Dedifferentiated amniotic fluid mesenchymal stem cell (primary cell): ENCODE results near the gene MTCL3.
A peak's percentile ranks its signal among the peaks of the same experiment; 100 is the strongest.

ENCODE experiments used
- DNase-seq: peaks from one replicate; pipeline ENCODE4 v3.0.0-alpha.2; 2016; ENCODE audit errors: extremely low spot score

The MTCL3 gene

GRCh38 chr6:127468936-127469335 lies 50.2 kb downstream of the MTCL3 start:
- no peak for DNase-seq

DNA sequence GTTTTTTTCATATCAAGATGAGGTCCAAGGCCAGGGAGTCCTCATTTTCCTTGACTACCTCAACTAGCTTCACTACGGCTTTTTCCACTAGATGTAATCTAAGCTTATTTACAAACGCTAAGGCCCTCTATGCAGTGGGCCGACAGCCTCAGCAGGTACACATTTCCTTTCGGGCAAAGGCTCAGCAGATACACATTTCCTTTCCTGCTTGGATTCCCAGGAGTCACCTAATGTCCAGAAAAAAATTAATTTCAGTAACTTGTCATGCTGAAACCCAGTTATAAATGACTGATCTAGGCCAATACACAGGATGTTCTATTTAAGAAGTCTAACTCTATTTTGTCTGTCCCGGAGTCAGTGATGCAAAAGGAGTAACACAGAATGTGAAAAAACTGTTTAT lies 52.7 kb downstream of the MTCL3 start:
- DNase-seq = no peak

DNA sequence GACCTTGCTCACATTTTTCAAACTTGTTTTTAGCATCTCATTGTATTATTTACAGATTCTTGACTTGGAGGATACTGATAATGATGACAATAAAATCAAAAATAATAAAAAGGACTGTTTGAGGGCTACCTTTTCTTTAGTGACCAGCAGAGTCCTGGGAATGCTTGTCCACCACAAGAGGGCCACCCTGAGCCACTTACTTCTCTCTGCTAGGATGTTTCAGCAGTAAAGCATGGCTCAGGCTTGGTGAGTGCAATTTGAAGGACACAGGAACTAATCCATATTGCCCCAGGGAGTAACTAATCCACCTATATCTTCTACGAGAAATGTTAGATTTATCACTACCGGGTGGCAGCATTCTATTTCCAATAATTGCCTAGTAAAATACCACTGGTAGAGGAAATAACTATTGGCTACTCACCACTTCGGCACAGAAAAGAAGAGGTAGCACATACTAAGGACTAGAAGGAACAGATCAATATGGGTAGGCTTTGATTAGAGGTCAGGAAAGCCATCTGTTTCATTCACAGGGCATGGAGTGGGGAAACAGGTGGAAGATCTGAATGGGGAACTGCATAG lies 54.2 kb downstream of the MTCL3 start:
- peak; percentile 81 for DNase-seq

DNA sequence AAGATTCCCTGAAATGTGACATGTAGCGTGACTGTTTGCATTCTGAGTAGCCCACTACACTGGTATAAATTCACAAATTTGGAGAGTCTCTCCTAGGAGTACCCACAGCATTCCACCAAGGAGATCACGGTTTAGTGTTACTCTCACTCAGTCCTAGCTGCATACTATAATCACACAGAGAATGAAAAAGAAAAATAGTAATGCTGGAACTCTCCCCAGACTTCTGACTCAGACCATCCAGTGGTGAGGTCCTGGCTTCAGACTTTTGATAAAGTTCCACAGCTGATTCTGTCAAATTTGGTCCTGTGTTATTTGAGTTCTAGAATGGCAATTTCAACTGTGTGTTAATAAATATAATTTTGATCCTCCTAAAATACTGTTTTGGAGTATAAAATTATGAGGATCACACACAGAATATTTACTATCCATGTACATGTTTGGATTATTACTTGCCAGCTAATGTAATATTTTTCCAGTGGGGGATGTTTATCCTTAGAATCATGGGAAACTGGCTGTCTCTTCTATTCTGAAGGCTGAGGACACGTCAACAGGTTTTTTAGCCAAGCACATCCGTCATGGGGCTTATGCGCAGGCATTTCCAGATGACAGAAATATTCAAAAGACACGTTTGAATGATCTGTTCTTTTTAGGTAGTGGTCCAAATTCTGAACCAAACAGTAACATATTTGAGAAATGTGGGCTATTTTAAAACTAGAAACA lies 54.8 kb downstream of the MTCL3 start:
- DNase-seq = peak; percentile 91

GRCh38 chr6:127463056-127463455 lies 56.1 kb downstream of the MTCL3 start:
- no peak for DNase-seq

DNA sequence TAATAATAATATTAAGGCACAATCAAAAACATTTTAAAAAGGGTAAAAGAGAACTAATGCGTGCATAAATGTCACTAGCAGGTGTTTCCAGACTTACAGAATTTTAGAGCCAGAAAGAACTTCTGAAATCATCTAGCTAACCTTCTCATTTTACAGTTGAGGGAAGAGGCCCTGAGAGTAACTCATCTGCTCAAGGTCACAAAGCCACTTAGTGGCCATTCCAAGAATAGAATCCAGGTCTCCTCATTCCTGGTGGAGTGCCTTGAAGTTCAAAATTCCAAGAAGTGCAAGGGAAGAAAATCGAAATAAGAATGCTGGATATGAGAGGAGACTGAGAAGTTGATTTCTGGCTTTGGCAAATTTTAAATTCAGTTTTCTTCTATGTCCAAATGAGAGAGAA lies 56.8 kb downstream of the MTCL3 start:
- no peak for DNase-seq

DNA sequence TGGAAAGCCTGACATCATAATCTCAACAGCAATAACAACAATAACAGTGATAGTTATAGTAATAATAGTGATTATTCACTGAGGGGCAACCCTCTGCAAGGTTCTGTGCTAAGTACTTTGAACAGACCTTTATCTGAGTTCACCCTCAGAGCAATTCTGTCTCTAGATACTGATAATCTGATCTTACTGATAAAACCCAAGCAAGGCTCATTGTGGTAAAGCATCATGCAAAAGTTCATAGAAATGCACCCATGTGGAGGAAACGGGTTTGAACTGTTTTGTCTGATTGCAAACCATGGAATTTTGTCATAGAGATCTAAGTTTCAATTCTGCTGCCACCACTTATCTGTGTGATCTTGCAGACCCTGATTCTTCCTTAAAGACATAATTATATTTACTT lies 58.7 kb downstream of the MTCL3 start:
- no peak for DNase-seq

DNA sequence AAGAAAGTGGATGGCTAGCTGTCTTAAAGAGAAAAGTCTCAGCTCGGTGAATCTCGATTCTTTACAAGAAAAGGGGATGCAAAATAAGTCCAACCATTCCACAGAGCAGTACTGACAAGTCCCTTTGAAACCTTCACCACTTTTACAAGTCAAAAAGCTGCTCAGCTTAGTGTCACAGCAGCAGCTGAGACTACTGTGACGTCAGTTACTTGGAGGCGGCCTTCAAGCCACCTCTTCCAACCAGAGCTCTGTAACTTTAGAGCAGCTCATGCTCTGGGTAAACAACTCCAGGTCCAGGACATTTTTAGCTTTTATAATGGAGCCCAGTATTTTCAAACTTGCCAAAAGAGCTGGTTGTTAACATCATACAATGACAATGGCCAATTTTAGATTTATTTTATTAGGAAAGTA lies 59.9 kb downstream of the MTCL3 start, which contains the start of gene KIAA0408:
TSS of gene KIAA0408 (minus strand) at position 159 of the 411 bp plus-strand sequence. CDS start 5,408 bp downstream, outside the sequence.
- DNase-seq = peak; percentile 31

GRCh38 chr6:127458817-127459216 lies 60.3 kb downstream of the MTCL3 start:
- DNase-seq = peak; percentile 43

GRCh38 chr6:127458222-127458621 lies 60.9 kb downstream of the MTCL3 start:
- DNase-seq = no peak

DNA sequence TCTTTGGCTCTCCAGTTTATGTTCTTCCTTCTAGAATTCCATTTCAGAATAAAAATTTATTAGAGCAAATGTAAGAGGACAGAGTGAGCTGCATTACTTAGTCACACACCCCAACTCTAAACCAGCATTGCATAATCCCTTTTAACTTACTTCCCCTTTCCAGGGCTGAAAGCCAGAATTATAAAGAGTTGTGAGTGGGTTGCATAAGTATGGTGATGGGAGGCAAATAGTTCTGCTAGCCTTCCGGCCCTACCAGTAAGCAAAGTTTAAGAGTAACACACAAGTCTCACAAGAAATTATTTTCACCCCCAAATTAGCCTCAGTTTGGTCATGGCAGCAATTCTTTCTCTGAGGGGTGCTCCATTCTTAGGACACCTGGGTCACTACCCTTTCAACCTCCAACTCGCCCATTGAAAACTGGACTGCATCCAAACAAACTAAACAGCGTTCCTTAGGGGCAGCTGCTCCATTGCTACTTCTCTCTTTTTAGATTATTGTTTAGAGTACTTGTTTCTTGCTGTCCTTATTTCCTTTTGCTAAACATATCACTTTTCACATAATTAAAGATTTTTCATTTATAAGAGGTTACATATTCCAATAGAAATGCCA lies 61.6 kb downstream of the MTCL3 start:
- DNase-seq = peak; percentile 50

GRCh38 chr6:127456465-127456864 lies 62.7 kb downstream of the MTCL3 start:
- no peak for DNase-seq

DNA sequence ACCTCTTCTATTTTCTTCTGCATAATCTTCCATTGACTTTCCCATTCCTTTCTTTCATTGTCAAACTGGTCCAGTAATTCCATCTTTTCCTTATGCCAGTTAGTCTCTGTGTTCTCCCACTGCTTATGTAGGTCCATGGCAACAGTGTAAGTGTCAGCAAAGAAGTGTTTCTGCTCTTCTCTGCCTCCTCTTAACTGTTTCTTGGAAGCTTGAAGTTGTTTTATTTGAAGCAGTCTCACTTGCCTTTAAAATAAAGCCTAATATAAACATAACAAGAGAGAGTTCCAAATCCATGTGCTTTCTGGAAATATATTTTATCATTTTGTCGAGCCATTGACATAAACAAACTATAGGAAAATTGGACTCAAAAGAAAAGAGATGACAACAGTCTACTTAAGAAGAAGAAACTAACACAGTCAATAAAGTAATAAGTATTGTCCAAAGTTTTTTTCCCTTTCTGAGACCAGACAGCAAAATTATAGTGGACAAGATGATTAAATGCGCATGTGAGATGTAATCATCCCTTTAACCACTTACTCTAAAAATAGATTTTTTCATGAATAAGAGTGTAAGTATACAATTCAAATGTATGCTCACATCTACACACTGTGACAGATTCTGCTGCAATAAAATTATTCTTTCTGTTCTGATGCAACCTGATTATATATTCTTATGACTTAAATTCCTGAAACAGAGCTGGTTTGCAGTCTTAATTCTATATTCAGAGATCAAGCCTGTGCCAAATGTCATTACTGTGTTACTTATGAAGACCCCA lies 65.1 kb downstream of the MTCL3 start:
- DNase-seq = no peak

GRCh38 chr6:127452803-127453202 lies 66.3 kb downstream of the MTCL3 start:
- DNase-seq = no peak

DNA sequence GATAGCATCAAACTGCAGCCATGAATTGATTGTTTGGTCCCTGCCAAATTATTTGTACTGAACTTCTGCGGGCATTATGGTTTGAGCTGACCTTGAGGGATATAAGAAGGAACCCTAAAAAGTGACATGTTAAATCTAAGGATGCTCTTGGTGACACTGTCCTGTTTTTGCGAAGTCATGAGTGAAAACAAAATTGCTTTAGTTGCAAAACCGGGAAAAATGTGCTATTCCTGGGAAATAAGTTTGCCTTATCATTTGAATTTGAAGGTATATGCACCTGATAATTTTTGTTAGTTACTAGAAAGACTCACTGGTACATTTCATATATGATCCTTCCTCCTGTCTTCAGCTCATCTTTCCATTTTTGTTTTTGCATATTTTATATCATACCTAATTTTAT lies 67.7 kb downstream of the MTCL3 start:
- no peak for DNase-seq

- no peak for DNase-seq
Observed at GRCh38 chr6:127447780-127448179, 71.4 kb downstream of the MTCL3 start.

DNA sequence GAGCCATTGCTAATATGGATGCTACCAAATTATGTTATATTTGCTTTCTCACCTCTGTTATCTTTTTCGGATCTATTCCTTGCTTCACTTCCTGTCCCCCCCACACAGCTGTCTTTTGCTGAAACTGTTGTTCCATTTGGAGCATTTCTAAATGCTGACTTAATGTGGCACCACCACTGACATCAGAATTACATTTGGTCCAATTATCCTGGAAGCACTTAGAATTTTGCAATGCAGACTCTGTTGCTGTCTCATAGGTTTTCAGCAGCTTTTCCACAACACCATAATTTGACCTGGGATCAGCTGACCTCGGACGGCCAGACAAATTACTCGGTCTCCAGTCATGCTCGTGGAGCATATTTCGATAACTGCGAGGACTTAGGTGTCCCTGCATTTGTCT lies 72.8 kb downstream of the MTCL3 start:
- no peak for DNase-seq

DNA sequence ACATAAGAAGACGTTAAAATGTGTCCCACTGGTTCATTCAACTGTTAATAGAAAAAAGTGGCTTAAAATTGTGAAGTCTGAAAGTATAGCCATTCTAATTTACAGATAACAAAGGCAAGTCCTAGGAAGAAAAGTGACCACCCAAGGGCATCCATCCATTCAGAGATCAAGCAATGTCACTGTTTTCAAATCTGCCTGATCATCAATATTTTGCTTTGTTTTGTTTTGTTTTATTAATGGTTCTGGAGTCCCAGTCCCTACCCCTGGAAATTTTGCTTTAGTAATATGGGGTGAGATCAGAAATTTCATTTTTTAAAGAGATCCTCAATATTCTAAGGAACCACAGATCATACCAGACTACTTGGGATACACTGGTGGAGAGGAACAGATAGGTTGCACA lies 77.3 kb downstream of the MTCL3 start:
- no peak for DNase-seq

- no peak for DNase-seq
Observed at GRCh38 chr6:127439718-127440117, 79.4 kb downstream of the MTCL3 start.

DNA sequence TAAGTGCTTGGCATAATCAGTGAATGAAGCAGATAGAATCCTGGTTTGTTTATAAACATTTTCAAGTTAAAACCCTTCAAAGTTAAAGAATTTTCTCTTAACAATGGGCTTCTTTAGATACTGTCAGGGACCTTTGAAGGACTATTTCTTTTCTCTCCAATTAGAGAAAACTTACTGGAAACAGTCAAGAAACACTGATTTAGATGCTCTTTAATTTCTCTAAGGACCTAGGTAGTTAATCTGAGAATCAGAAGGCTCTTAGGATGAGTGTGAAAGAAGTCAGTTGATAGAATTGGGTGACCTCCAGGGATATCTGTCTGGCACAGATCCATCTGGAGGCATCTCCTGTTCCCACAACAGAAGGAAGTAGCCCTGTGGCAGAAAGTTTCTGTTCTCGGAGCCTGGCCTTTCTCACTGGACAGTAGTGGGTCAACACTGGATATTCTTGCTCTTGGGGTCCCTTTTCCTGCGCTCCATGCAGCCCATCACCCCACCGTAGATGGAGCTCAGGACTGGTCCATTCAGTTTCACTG lies 82.5 kb downstream of the MTCL3 start:
- no peak for DNase-seq

GRCh38 chr6:127435626-127436220 lies 83.4 kb downstream of the MTCL3 start:
- no peak for DNase-seq

- no peak for DNase-seq
Observed at GRCh38 chr6:127434651-127435050, 84.5 kb downstream of the MTCL3 start.
